H1 (cell line): Measurements from ENCODE around the gene JPT2. TPM values are rescaled to one million over a fixed set of nuclear protein-coding genes. Genes with fewer than 3 reads are reported as not detected.

ENCODE experiments used
- CTCF ChIA-PET: fragments of 300-600 bp; sonication (Branson Sonifier 250); formaldehyde crosslinking; loops from one replicate; lab custom pipeline; 2021; ENCODE audit not compliant: partially characterized antibody; lab: Charles Lee
- POLR2A ChIA-PET: fragments of 300-600 bp; sonication (Branson Sonifier 250); formaldehyde crosslinking; loops from one replicate; lab custom pipeline; 2021; ENCODE audit warnings: inconsistent platforms; ENCODE audit not compliant: partially characterized antibody; lab: Charles Lee
- DNase-seq, 2 experiments: peaks; one replicate each; pipeline versions ENCODE4 v3.0.0 to v3.0.0-alpha.2; 2010 to 2022; ENCODE audit warnings: low spot score in 2 of 2, low read depth in 1 of 2, mixed read lengths in 1 of 2
- FAIRE-seq: peaks from 2 replicates; lab custom pipeline; 2011; peaks lifted over from hg19 to GRCh38; lab: Jason Lieb, UNC
- H2AFZ ChIP-seq: 2 replicates; pipeline ENCODE4 v1.8.1; 2012; ENCODE audit warnings: low read length, inconsistent platforms
- H2AK5ac ChIP-seq: 2 replicates; pipeline ENCODE4 v1.6.1; 2013; ENCODE audit warnings: low read depth, low read length
- H2BK120ac ChIP-seq: replicated peaks from 2 replicates; pipeline ENCODE3; 2013; ENCODE audit warnings: low read depth, low read length, inconsistent platforms
- H2BK12ac ChIP-seq: 2 replicates; pipeline ENCODE4 v1.6.1; 2013; ENCODE audit warnings: low read depth, low read length
- H2BK15ac ChIP-seq: 2 replicates; pipeline ENCODE4 v1.6.1; 2013; ENCODE audit warnings: low read length
- H2BK20ac ChIP-seq: 2 replicates; pipeline ENCODE4 v1.6.1; 2013; ENCODE audit warnings: low read length
- H2BK5ac ChIP-seq: 2 replicates; pipeline ENCODE4 v1.6.1; 2013; ENCODE audit warnings: low read depth, low read length
- H3K14ac ChIP-seq: 2 replicates; pipeline ENCODE4 v1.6.1; 2013; ENCODE audit warnings: inconsistent platforms; ENCODE audit not compliant: insufficient read length
- H3K18ac ChIP-seq: 2 replicates; pipeline ENCODE4 v1.6.1; 2013; ENCODE audit warnings: low read length; ENCODE audit errors: extremely low read depth
- H3K23ac ChIP-seq: 2 replicates; pipeline ENCODE4 v1.6.1; 2013; ENCODE audit warnings: inconsistent platforms; ENCODE audit not compliant: insufficient read length
- H3K23me2 ChIP-seq: 2 replicates; pipeline ENCODE4 v1.6.1; 2013; ENCODE audit warnings: low read depth, low read length
- H3K27ac ChIP-seq: 2 replicates; pipeline ENCODE4 v1.6.1; 2011; ENCODE audit warnings: low read depth, low read length, inconsistent platforms
- H3K27me3 ChIP-seq, 4 experiments: replicated peaks in 1 of 4; 1 replicate in 1 of 4; 2 replicates in 3 of 4; pipeline versions ENCODE4 v1.6.1 to v1.8.1; 2011 to 2013; ENCODE audit warnings: low read length in 3 of 4, mild to moderate bottlenecking in 3 of 4, inconsistent platforms in 2 of 4, mixed read lengths in 2 of 4, moderate library complexity in 1 of 4; ENCODE audit not compliant: control insufficient read depth in 3 of 4, insufficient read depth in 3 of 4; ENCODE audit errors: extremely low read depth in 1 of 4
- H3K36me3 ChIP-seq, 4 experiments: 2 replicates each; pipeline versions ENCODE4 v1.6.1 to v1.8.1; 2011 to 2013; ENCODE audit warnings: mild to moderate bottlenecking in 4 of 4, low read length in 3 of 4, moderate library complexity in 2 of 4, control low read depth in 1 of 4, inconsistent platforms in 1 of 4; ENCODE audit not compliant: insufficient read depth in 4 of 4, control insufficient read depth in 2 of 4
- H3K4ac ChIP-seq: replicated peaks from 2 replicates; pipeline ENCODE3; 2013; ENCODE audit warnings: low read length, low read depth, mixed read lengths, inconsistent platforms; ENCODE audit not compliant: insufficient read length
- H3K4me1 ChIP-seq, 4 experiments: replicated peaks in 1 of 4; 1 replicate in 1 of 4; 2 replicates in 3 of 4; pipeline versions ENCODE4 v1.6.1 to v1.8.1; 2011 to 2013; ENCODE audit warnings: low read length in 3 of 4, inconsistent platforms in 2 of 4, mixed read lengths in 1 of 4; ENCODE audit not compliant: insufficient read depth in 4 of 4, control insufficient read depth in 3 of 4
- H3K4me2 ChIP-seq, 2 experiments: 2 replicates each; pipeline versions ENCODE4 v1.6.1 to v1.8.1; 2011 to 2013; ENCODE audit warnings: low read depth in 2 of 2, low read length in 2 of 2, control low read depth in 1 of 2, inconsistent platforms in 1 of 2, mild to moderate bottlenecking in 1 of 2; ENCODE audit not compliant: insufficient read depth in 1 of 2
- H3K4me3 ChIP-seq, 4 experiments: fragments of 200-600, 300-600 bp in 1 of 4; sonication (generic), shearing (Covaris generic), sonication (Bioruptor Twin) in 1 of 4; 2 replicates each; pipeline versions ENCODE4 v1.5.1 to v1.8.1; 2011 to 2016; ENCODE audit warnings: low read length in 4 of 4, low read depth in 3 of 4, control low read depth in 2 of 4, inconsistent platforms in 2 of 4, mild to moderate bottlenecking in 2 of 4, mixed read lengths in 1 of 4, moderate library complexity in 1 of 4; ENCODE audit not compliant: insufficient read depth in 2 of 4; ENCODE audit errors: extremely low read depth in 1 of 4
- H3K56ac ChIP-seq: replicated peaks from 2 replicates; pipeline ENCODE3; 2013; ENCODE audit warnings: low read depth, mild to moderate bottlenecking, mixed read lengths, low read length, inconsistent platforms; ENCODE audit not compliant: insufficient read length
- H3K79me1 ChIP-seq: 2 replicates; pipeline ENCODE4 v1.6.1; 2013; ENCODE audit warnings: low read depth, low read length, control low read depth
- H3K79me2 ChIP-seq, 2 experiments: 2 replicates each; pipeline versions ENCODE4 v1.6.1 to v1.8.1; 2012 to 2013; ENCODE audit warnings: low read length in 2 of 2, mild to moderate bottlenecking in 2 of 2, inconsistent platforms in 1 of 2; ENCODE audit not compliant: insufficient read depth in 2 of 2, control insufficient read depth in 1 of 2
- H3K9ac ChIP-seq, 4 experiments: replicated peaks in 1 of 4; 1 replicate in 1 of 4; 2 replicates in 3 of 4; pipeline versions ENCODE4 v1.6.1 to v1.8.1; 2011 to 2013; ENCODE audit warnings: low read depth in 3 of 4, low read length in 3 of 4, control low read depth in 2 of 4, mild to moderate bottlenecking in 2 of 4, moderate library complexity in 2 of 4, inconsistent platforms in 1 of 4; ENCODE audit errors: extremely low read depth in 1 of 4
- H3K9me3 ChIP-seq, 2 experiments: 2 replicates each; pipeline versions ENCODE4 v1.6.1 to v1.8.1; 2012 to 2013; ENCODE audit warnings: mild to moderate bottlenecking in 2 of 2, moderate library complexity in 2 of 2, control low read depth in 1 of 2, inconsistent platforms in 1 of 2, low read depth in 1 of 2, low read length in 1 of 2, mixed read lengths in 1 of 2; ENCODE audit not compliant: insufficient read depth in 2 of 2
- H4K20me1 ChIP-seq, 2 experiments: replicated peaks in 1 of 2; 2 replicates each; pipeline versions ENCODE3 to v1.8.1; 2011 to 2013; ENCODE audit warnings: inconsistent platforms in 2 of 2, low read length in 2 of 2, mild to moderate bottlenecking in 1 of 2; ENCODE audit not compliant: insufficient read depth in 2 of 2, control insufficient read depth in 1 of 2
- H4K5ac ChIP-seq: 2 replicates; pipeline ENCODE4 v1.6.1; 2013; ENCODE audit warnings: low read length, low read depth, mixed read lengths, inconsistent platforms; ENCODE audit not compliant: insufficient read length
- H4K8ac ChIP-seq: 2 replicates; pipeline ENCODE4 v1.8.0; 2013; ENCODE audit warnings: mild to moderate bottlenecking, moderate library complexity, low read length, inconsistent platforms; ENCODE audit not compliant: insufficient read depth; ENCODE audit errors: extremely low read depth
- H4K91ac ChIP-seq: replicated peaks from 2 replicates; pipeline ENCODE3; 2013; ENCODE audit warnings: low read length, mixed read lengths, inconsistent platforms; ENCODE audit not compliant: insufficient read length
- ASH2L ChIP-seq: fragments of 200-600, 300-600 bp; sonication (generic); IDR thresholded peaks from one replicate; pipeline ENCODE4 v1.7.1; 2017; ENCODE audit warnings: low read length
- CBX8 ChIP-seq: fragments of 300-800, 300-1000 bp; sonication (generic); IDR thresholded peaks from 2 replicates; pipeline ENCODE4 v1.7.1; 2016; ENCODE audit warnings: low read depth, low read length, borderline replicate concordance
- CHD2 ChIP-seq: IDR thresholded peaks from 2 replicates; pipeline ENCODE4 v1.6.1; 2012; ENCODE audit warnings: low read length, improper control_type of control experiment
- KDM4A ChIP-seq: IDR thresholded peaks from one replicate; pipeline ENCODE4 v1.7.1; 2012; ENCODE audit warnings: low read depth, mild to moderate bottlenecking, moderate library complexity, low read length, inconsistent platforms; ENCODE audit not compliant: severe bottlenecking
- MAFK ChIP-seq: IDR thresholded peaks from 2 replicates; pipeline ENCODE4 v1.6.1; 2012; ENCODE audit warnings: low read depth, mild to moderate bottlenecking, improper control_type of control experiment, low read length
- POLR2A ChIP-seq, 2 experiments: IDR thresholded peaks; 1 replicate in 1 of 2; 2 replicates in 1 of 2; pipeline ENCODE4 v1.6.1; 2011; ENCODE audit warnings: low read depth in 2 of 2, low read length in 2 of 2, mild to moderate bottlenecking in 2 of 2; ENCODE audit errors: control extremely low read depth in 1 of 2
- RFX5 ChIP-seq: IDR thresholded peaks from 2 replicates; pipeline ENCODE4 v1.6.1; 2011; ENCODE audit warnings: low read depth, low read length, improper control_type of control experiment, borderline replicate concordance
- RXRA ChIP-seq: IDR thresholded peaks from 2 replicates; pipeline ENCODE4 v1.6.1; 2011; ENCODE audit warnings: low read depth, mild to moderate bottlenecking, low read length, moderate library complexity; ENCODE audit not compliant: insufficient read depth
- SIN3A ChIP-seq, 2 experiments: IDR thresholded peaks in 1 of 2; conservative IDR thresholded peaks in 1 of 2; 2 replicates each; pipeline ENCODE4 v1.6.1; 2011 to 2012; ENCODE audit warnings: low read length in 2 of 2, improper control_type of control experiment in 1 of 2, low read depth in 1 of 2, mild to moderate bottlenecking in 1 of 2
- SP1 ChIP-seq: IDR thresholded peaks from 2 replicates; pipeline ENCODE4 v1.6.1; 2011; ENCODE audit warnings: low read depth, low read length
- SP2 ChIP-seq: IDR thresholded peaks from 2 replicates; pipeline ENCODE4 v1.6.1; 2012; ENCODE audit warnings: mild to moderate bottlenecking, low read length, inconsistent platforms
- TAF7 ChIP-seq: optimal IDR thresholded peaks from 2 replicates; pipeline ENCODE3; 2011; ENCODE audit warnings: low read depth, mild to moderate bottlenecking, inconsistent platforms, low read length, moderate library complexity, borderline replicate concordance
- WGBS, 2 experiments: shearing (Covaris generic) in 1 of 2; methylation state at CpG; one replicate each; pipeline versions ENCODE4 v1.1.6 to v1.1.7; 2013 to 2015; ENCODE audit warnings: low lambda C conversion rate in 2 of 2, mixed read lengths in 2 of 2, inconsistent platforms in 1 of 2, low coverage in 1 of 2, missing lambda C conversion rate in 1 of 2; ENCODE audit not compliant: insufficient replicate concordance in 2 of 2, insufficient coverage in 1 of 2, insufficient read length in 1 of 2; ENCODE audit errors: extremely low coverage in 1 of 2, missing lambda C conversion rate in 1 of 2; 5-methylcytosine and 5-hydroxymethylcytosine counted together
- polyA plus RNA-seq, 7 experiments: library from polyadenylated mRNA; depleted of rRNA in 3 of 7; stranded (reverse) in 5 of 7; unstranded in 2 of 7; fragments of >200 nt in 5 of 7; fragments of 200-250 nt in 2 of 7; gene quantifications; 1 replicate in 5 of 7; 2 replicates in 1 of 7; 4 replicates in 1 of 7; pipeline versions ENCODE4 v1.2.1 to v1.2.3, GENCODE V29; 2011 to 2013; ENCODE audit warnings: missing spikeins in 2 of 7, mixed read lengths in 2 of 7
- total RNA-seq: library from RNA; stranded (reverse); fragmentation: NEBNext Ultra II Directional; extraction: Animal tissue kit (Norgen Biotek cat#: 25700); gene quantifications from 2 replicates; pipeline ENCODE4 v1.2.1, GENCODE V29; 2021
- TF ChIP-seq, protein P1 (sequence below): IDR thresholded peaks from 2 replicates; pipeline ENCODE4 v1.6.1; 2011; ENCODE audit warnings: low read length, improper control_type of control experiment
- TF ChIP-seq, protein P2 (sequence below): IDR thresholded peaks from 2 replicates; pipeline ENCODE4 v1.6.1; 2012; ENCODE audit warnings: inconsistent platforms

JPT2 gene
- total and polyA plus RNA-seq, 2 of the 8 experiments (the other 6 are each of a cell fraction or from before 2014, with no cell fraction given) = 67.6 to 197 TPM

DNA sequence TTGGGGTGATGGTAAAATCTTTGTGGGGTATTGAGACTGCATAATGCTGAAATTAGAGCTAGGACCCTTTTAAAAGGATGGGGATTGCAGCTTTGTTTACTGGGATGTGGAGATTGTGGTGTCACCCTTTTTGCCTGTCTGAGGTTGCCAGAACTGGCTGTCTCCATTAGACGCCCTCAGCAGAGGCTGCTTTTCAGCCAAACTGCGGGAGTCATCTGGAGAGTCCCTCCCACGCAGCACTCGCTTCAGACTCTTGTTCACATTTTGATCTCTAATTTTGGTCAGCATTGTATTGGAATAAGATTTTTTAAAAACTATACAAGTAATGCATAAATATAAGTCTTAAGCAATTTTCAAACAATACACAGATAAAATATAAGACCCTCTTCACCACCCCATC is 27.9 kb upstream of the JPT2 start:
- Histone ChIP-seq H4K20me1 (peaks cover 9 to 24% of the 10 kb centered on the region in 2 experiments), H2BK20ac (no peak overlapping the region), H3K56ac (no peak overlapping the region), H2BK120ac (no peak overlapping the region), H3K23ac (no peak overlapping the region), H3K4me2 (no peak overlapping the region), H3K9ac (no peak overlapping the region), H2BK15ac (no peak overlapping the region), H4K91ac (no peak overlapping the region), H3K79me1 (peaks cover 19% of the 10 kb centered on the region; the same call in 1 of the 2 replicates), H3K14ac (no peak overlapping the region), H4K5ac (no peak overlapping the region), H2BK5ac (no peak overlapping the region), H3K4me1 (peaks cover 0 to 2% (median 0%) of the 10 kb centered on the region in 4 experiments; a peak in 1 of 7 replicates), H3K27me3 (no peaks in the 10 kb centered on the region), H2AFZ (no peak overlapping the region), H4K8ac (no peak overlapping the region), H2AK5ac (no peak overlapping the region), H3K18ac (no peak overlapping the region), H3K4ac (no peak overlapping the region), H3K4me3 (no peak overlapping the region), H3K36me3 (peaks cover 9 to 24% (median 18%) of the 10 kb centered on the region in 4 experiments; a peak in 7 of 8 replicates), H2BK12ac (no peak overlapping the region), H3K9me3 (no peaks in the 10 kb centered on the region), H3K79me2 (peaks cover 0 to 3% of the 10 kb centered on the region in 2 experiments; a peak in 1 of 4 replicates), H3K23me2 (no peaks in the 10 kb centered on the region), H3K27ac (no peak overlapping the region)
- no peak for FAIRE-seq
- POLR2A ChIA-PET = no interaction called here
- CTCF ChIA-PET = interaction anchor here (1.1 kb wide), 1 partner anchor 73 kb away, joined by 3 read pairs; no protein-coding TSS in a partner anchor
- DNase-seq = no peak
- WGBS, 2 experiments = 94% methylated on average over 4 of the region's 4 CpGs; no CpG with 5 or more reads in 1 of the 2 experiments
- TF ChIP-seq RFX5 (no peak), SP1 (no peak), CHD2 (no peak), RXRA (no peak), ASH2L (no peak), SP2 (no peak), MAFK (no peak), TAF7 (no peak), SIN3A (conservative IDR thresholded peaks at IDR 0.05 in 1 of 2, IDR thresholded peaks at IDR 0.05 in 1 of 2; ENCODE audit: low read depth in 1 of 2, low read length in 2 of 2) (no peak), POLR2A (IDR thresholded peaks at IDR 0.05; ENCODE audit: control extremely low read depth in 1 of 2, low read depth in 2 of 2, low read length in 2 of 2) (no peak), KDM4A (no peak), CBX8 (no peak)
- TF ChIP-seq, protein P1, sequence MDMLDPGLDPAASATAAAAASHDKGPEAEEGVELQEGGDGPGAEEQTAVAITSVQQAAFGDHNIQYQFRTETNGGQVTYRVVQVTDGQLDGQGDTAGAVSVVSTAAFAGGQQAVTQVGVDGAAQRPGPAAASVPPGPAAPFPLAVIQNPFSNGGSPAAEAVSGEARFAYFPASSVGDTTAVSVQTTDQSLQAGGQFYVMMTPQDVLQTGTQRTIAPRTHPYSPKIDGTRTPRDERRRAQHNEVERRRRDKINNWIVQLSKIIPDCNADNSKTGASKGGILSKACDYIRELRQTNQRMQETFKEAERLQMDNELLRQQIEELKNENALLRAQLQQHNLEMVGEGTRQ = no peak
- TF ChIP-seq, protein P2, sequence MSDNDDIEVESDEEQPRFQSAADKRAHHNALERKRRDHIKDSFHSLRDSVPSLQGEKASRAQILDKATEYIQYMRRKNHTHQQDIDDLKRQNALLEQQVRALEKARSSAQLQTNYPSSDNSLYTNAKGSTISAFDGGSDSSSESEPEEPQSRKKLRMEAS = no peak
